Small intestine (tissue), 7 donors: Measurements from ENCODE around the gene SERPINA1. TPM values are rescaled to one million over a fixed set of nuclear protein-coding genes. Genes with fewer than 3 reads are reported as not detected.
"Not testable (repeated sequence)": the region's sequence is repeated elsewhere in the genome, so short reads cannot be mapped to it uniquely, and the experiment has no call there.

Source experiments
- DNase-seq, 2 donors: peaks; one replicate each; pipeline versions ENCODE4 v3.0.0 to v3.0.0-alpha.2; 2013
- FAIRE-seq: peaks from 2 replicates; lab custom pipeline; 2012; peaks lifted over from hg19 to GRCh38; lab: Jason Lieb, UNC
- H3K27ac ChIP-seq, 3 donors: one replicate each; pipeline ENCODE4 v1.5.1; 2013; ENCODE audit warnings: low read length in 2 of 3, mild to moderate bottlenecking in 2 of 3, control low read depth in 1 of 3, inconsistent platforms in 1 of 3, low read depth in 1 of 3, moderate library complexity in 1 of 3
- H3K27me3 ChIP-seq, 3 donors: one replicate each; pipeline ENCODE4 v1.6.1; 2013; ENCODE audit warnings: low read length in 3 of 3, inconsistent platforms in 1 of 3; ENCODE audit not compliant: control insufficient read depth in 3 of 3, insufficient read depth in 3 of 3
- H3K36me3 ChIP-seq, 3 donors: one replicate each; pipeline ENCODE4 v1.6.1; 2013; ENCODE audit warnings: low read length in 3 of 3, inconsistent platforms in 1 of 3, low read depth in 1 of 3, mild to moderate bottlenecking in 1 of 3, moderate library complexity in 1 of 3; ENCODE audit not compliant: control insufficient read depth in 3 of 3, insufficient read depth in 2 of 3
- H3K4me1 ChIP-seq, 3 donors: one replicate each; pipeline ENCODE4 v1.6.1; 2013; ENCODE audit warnings: low read length in 2 of 3, inconsistent platforms in 1 of 3, low read depth in 1 of 3, mild to moderate bottlenecking in 1 of 3, moderate library complexity in 1 of 3; ENCODE audit not compliant: control insufficient read depth in 3 of 3, insufficient read depth in 2 of 3
- H3K4me3 ChIP-seq, 3 donors: one replicate each; pipeline ENCODE4 v1.5.1; 2013; ENCODE audit warnings: low read length in 3 of 3, control low read depth in 1 of 3, inconsistent platforms in 1 of 3, low read depth in 1 of 3, mild to moderate bottlenecking in 1 of 3, moderate library complexity in 1 of 3
- H3K9me3 ChIP-seq, 2 donors: one replicate each; pipeline ENCODE4 v1.6.1; 2013; ENCODE audit warnings: low read depth in 1 of 2, low read length in 1 of 2; ENCODE audit not compliant: control insufficient read depth in 2 of 2, insufficient read depth in 1 of 2
- WGBS, 3 donors: extraction: QIAGEN DNeasy Blood & Tissue Kit; methylation state at CpG; one replicate each; pipeline ENCODE4 v1.1.7; 2013; 5-methylcytosine and 5-hydroxymethylcytosine counted together
- polyA plus RNA-seq, 4 donors: library from polyadenylated mRNA; stranded (reverse) in 3 of 4; unstranded in 1 of 4; fragments of 200-250 nt in 3 of 4; fragments of 120-200 nt in 1 of 4; gene quantifications; one replicate each; pipeline versions ENCODE4 v1.2.1 to v1.2.3, GENCODE V29; 2013
- donor health status: healthy with polysubstance abuse.
- donor health status: control.
- donor health status: control.
- donor health status: Bipolar disorder and iron deficiency.
- donor health status: healthy.

SERPINA1 gene
- polyA plus RNA-seq, 4 donors: 204 to 3,497 (median 330) TPM

- FAIRE-seq (no peak), DNase-seq (no peak)
- peaks cover 0 to 18% (median 0%) of the 10 kb centered on the region in 3 donors for H3K36me3 ChIP-seq
- H3K4me3 ChIP-seq: no peak overlapping the region
- no peaks in the 10 kb centered on the region for H3K4me1 ChIP-seq
- no peaks in the 10 kb centered on the region for H3K27me3 ChIP-seq
- H3K9me3 ChIP-seq: no peaks in the 10 kb centered on the region
- H3K27ac ChIP-seq: no peak overlapping the region
- 86 to 89% (median 87%) methylated on average over 8 of the region's 8 CpGs for WGBS, 3 donors
Measured at GRCh38 chr14:94373708-94374107, 14.7 kb downstream of the SERPINA1 start.

DNA sequence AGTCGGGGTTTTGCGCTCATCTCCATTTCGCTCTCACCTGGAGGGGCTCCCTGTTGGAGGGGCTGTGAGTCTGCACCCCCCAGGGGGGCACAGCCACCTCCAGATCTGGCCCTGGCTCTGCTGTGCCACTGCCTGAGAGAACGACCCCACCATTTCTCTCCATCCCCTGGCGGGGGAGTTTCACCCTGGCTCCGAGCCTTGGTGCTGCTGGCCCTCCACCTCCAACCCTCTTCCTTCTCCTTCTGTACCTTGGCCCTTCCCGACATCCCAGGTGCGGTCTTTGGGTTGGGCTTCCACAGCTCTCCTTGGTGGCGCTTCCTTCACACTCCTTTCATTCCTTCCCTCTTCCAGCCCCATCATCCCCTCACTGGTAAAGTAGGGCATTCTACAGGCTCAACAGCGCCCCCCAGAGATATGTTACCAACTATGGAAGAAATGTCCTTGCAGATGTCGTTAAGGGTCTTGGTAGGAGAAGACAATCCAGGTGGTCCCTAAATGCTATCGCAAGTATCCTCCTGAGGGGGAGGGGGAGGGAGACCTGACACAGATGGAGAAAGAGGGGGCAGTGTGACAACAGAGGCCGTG is 16.3 kb downstream of the SERPINA1 start:
- Histone ChIP-seq H3K27me3 (no peaks in the 10 kb centered on the region), H3K4me3 (no peak overlapping the region), H3K4me1 (no peaks in the 10 kb centered on the region), H3K36me3 (peaks cover 0 to 2% (median 0%) of the 10 kb centered on the region in 3 donors), H3K9me3 (no peaks in the 10 kb centered on the region), H3K27ac (no peak overlapping the region)
- no peak for DNase-seq
- WGBS, 3 donors: 61 to 75% (median 65%) methylated on average over 13 of the region's 13 CpGs
- FAIRE-seq: no peak

DNA sequence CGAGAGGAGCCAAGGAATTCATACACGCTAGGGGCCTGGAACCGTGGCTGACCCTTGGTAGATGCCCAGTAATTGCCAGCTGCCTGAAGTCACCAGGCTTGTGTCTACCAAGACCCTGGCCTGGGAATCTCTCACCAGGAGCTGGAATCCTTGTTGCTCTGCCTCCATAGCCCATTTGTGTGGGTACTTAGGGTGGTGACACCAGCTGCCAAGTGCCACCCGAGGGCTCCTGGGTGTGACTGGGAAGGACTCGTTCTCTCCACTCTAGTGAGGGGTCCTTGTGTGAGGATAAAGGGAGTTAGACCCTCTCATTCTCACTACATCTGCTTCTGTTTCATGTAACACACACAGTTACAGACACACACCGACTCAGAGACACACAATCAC is 17.9 kb downstream of the SERPINA1 start:
- Histone ChIP-seq H3K27ac (no peak overlapping the region), H3K27me3 (no peaks in the 10 kb centered on the region), H3K4me1 (no peaks in the 10 kb centered on the region), H3K36me3 (no peaks in the 10 kb centered on the region), H3K4me3 (no peak overlapping the region), H3K9me3 (no peaks in the 10 kb centered on the region)
- FAIRE-seq: no peak
- no peak for DNase-seq
- WGBS, 3 donors: 68 to 75% (median 73%) methylated on average over 3 to 6 of the region's 6 CpGs

DNA sequence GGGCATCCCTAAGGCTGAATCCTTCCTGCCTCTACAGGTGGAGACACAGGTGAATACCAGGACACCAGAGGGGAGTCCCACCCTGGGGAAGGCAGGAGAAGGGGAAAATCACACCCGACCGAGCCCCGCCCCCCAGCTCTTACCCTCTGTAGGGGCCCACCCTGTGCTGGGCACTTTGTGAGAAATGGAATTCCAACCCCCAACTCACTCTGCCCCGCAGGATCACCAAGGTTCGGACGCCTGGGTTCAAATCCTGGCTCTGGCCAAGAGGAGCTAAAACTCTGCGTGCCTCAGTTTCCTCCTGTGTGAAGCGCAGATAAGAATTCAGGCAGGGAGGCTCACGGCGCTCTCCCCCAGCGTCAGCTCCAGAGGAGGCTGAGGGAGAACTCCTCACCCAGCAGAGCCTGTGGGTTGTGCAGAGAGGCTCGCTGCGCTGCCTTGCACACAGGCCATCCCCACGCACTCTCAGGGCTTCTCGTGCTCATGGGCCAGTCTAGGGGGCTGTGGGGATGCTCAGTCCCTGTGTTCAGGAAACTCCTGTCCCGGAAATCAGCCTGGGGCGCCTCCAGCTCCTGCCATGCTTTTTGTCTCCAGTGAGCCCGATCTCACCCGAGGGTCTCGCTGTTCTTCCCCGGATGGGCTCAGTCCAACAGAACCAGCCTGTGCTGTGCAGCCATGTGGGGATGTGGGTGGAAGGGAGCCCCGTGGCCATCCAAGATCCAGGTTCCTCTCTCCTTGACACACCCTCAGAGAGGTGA is 18.5 kb downstream of the SERPINA1 start:
- H3K27ac ChIP-seq, H3K36me3 ChIP-seq, H3K27me3 ChIP-seq, H3K9me3 ChIP-seq, DNase-seq, H3K4me1 ChIP-seq, FAIRE-seq, H3K4me3 ChIP-seq: not testable (repeated sequence)
- WGBS, 3 donors: 83 to 87% (median 85%) methylated on average over 14 to 22 of the region's 22 CpGs

GRCh38 chr14:94368956-94369355 is 19.4 kb downstream of the SERPINA1 start:
- H3K27ac ChIP-seq: no peak overlapping the region
- no peak overlapping the region for H3K4me3 ChIP-seq
- H3K9me3 ChIP-seq: no peaks in the 10 kb centered on the region
- FAIRE-seq (no peak), DNase-seq (no peak)
- H3K27me3 ChIP-seq: no peaks in the 10 kb centered on the region
- 78 to 88% (median 86%) methylated on average over 7 of the region's 7 CpGs for WGBS, 3 donors
- H3K36me3 ChIP-seq: no peaks in the 10 kb centered on the region
- no peaks in the 10 kb centered on the region for H3K4me1 ChIP-seq

GRCh38 chr14:94368243-94368590 is 20.2 kb downstream of the SERPINA1 start:
- H3K27me3 ChIP-seq: no peaks in the 10 kb centered on the region
- DNase-seq: no peak
- no peaks in the 10 kb centered on the region for H3K36me3 ChIP-seq
- 84 to 91% (median 87%) methylated on average over 3 of the region's 3 CpGs for WGBS, 3 donors
- H3K27ac ChIP-seq: no peak overlapping the region
- no peak for FAIRE-seq
- H3K4me3 ChIP-seq: no peak overlapping the region
- H3K4me1 ChIP-seq: peaks cover 0 to 2% (median 0%) of the 10 kb centered on the region in 3 donors
- no peaks in the 10 kb centered on the region for H3K9me3 ChIP-seq

GRCh38 chr14:94367347-94368242 is 20.8 kb downstream of the SERPINA1 start:
- Histone ChIP-seq H3K4me3 (no peak overlapping the region), H3K9me3 (no peaks in the 10 kb centered on the region), H3K36me3 (no peaks in the 10 kb centered on the region), H3K4me1 (peaks cover 0 to 8% (median 0%) of the 10 kb centered on the region in 3 donors), H3K27me3 (no peaks in the 10 kb centered on the region), H3K27ac (no peak overlapping the region)
- FAIRE-seq (no peak), DNase-seq (no peak)
- 80 to 89% (median 83%) methylated on average over 12 of the region's 12 CpGs for WGBS, 3 donors

GRCh38 chr14:94366146-94366915 is 22.1 kb downstream of the SERPINA1 start, which contains the start of gene SERPINA2:
TSS of gene SERPINA2 (minus strand) at chr14:94366698.
- no peaks in the 10 kb centered on the region for H3K36me3 ChIP-seq
- H3K4me3 ChIP-seq: no peak within 1 kb of the TSS
- no peak for FAIRE-seq
- WGBS, 3 donors: 80 to 83% (median 83%) methylated on average over 14 of the region's 14 CpGs
- no peaks in the 10 kb centered on the region for H3K27me3 ChIP-seq
- H3K4me1 ChIP-seq: peaks cover 0 to 21% (median 0%) of the 10 kb centered on the region in 3 donors
- no peaks in the 10 kb centered on the region for H3K9me3 ChIP-seq
- no peak within 1 kb of the TSS for H3K27ac ChIP-seq
- no peak for DNase-seq
